ENCODE results near the gene MAP3K5. TPM values are rescaled to one million over a fixed set of nuclear protein-coding genes. Genes with fewer than 3 reads are reported as not detected.

MAP3K5 gene
- total and polyA plus RNA-seq, 9 of the 15 experiments (the other 6 are each of a cell fraction or from before 2014, with no cell fraction given) = 2.2 to 13.0 (median 9.9) TPM

GRCh38 chr6:136677344-136677743 is 114.9 kb downstream of the MAP3K5 start:
- no peaks in the 10 kb centered on the region for H3K79me2 ChIP-seq (ENCODE audit: control insufficient read depth, insufficient read depth, low read length)
- H3K4me3 ChIP-seq = no peak overlapping the region
- H3K9ac ChIP-seq (ENCODE audit: insufficient read depth in 1 of 2, low read depth in 2 of 2, low read length in 2 of 2) = no peak overlapping the region
- no peak overlapping the region for H3K4me2 ChIP-seq (ENCODE audit: insufficient read depth, low read length)
- no peaks in the 10 kb centered on the region for H3K9me3 ChIP-seq (replicated peaks; ENCODE audit: control insufficient read depth, insufficient read depth, low read depth, low read length)
- peaks cover 0 to 9% of the 10 kb centered on the region in 2 experiments; a peak in 3 of 5 replicates for H3K4me1 ChIP-seq (replicated peaks in 1 of 2; ENCODE audit: control insufficient read depth in 2 of 2, insufficient read depth in 2 of 2, low read length in 2 of 2)
- DNase-seq (ENCODE audit: extremely low read depth in 1 of 4, low spot score in 3 of 4) (no peak), ATAC-seq (no peak), FAIRE-seq (no peak)
- BruUV-seq (replicated peaks) = no TSS peak
- no peaks in the 10 kb centered on the region; the same call in 2 of the 3 replicates for H3K36me3 ChIP-seq (ENCODE audit: control insufficient read depth, insufficient read depth, low read length)
- WGBS (ENCODE audit: insufficient coverage, low coverage, missing lambda C conversion rate) = 70% methylated on average over 3 of the region's 4 CpGs
- no peaks in the 10 kb centered on the region for H3K9me1 ChIP-seq (ENCODE audit: control insufficient read depth, insufficient read depth, low read length)
- intact Hi-C loops (cut with micrococcal nuclease) = no loop called here
- CTCF ChIA-PET (ENCODE audit: low intra/inter-chr PET ratio) = interaction anchor here (0.6 kb wide), 1 partner anchor 163 kb away, joined by 6 read pairs; no protein-coding TSS in a partner anchor
- in situ Hi-C loops (cut with MboI) = no loop called here
- TF ChIP-seq TRIM28 (IDR thresholded peaks at IDR 0.05) = no peak
- no peak for TF ChIP-seq ZNF75A (CRISPR knock-in tag; IDR thresholded peaks at IDR 0.05)
- TF ChIP-seq CREM (IDR thresholded peaks at IDR 0.05; ENCODE audit: low read depth) = no peak
- TF ChIP-seq USF1 (CRISPR knock-in tag; IDR thresholded peaks at IDR 0.05) = no peak
- TF ChIP-seq NFE2L1 (tag; IDR thresholded peaks at IDR 0.05; ENCODE audit: borderline replicate concordance, low read depth) = no peak
- no peak for TF ChIP-seq DNMT1 (IDR thresholded peaks at IDR 0.05)
- TF ChIP-seq ZNF316 (IDR thresholded peaks at IDR 0.05) = no peak
- TF ChIP-seq ZBTB11 (CRISPR knock-in tag; IDR thresholded peaks at IDR 0.05) = no peak
- no peak for TF ChIP-seq ZNF707 (CRISPR knock-in tag; conservative IDR thresholded peaks at IDR 0.05)
- no peak for TF ChIP-seq SNIP1 (IDR thresholded peaks at IDR 0.05; ENCODE audit: low read depth)
- H2AFZ ChIP-seq (ENCODE audit: low read depth, low read length) = no peak overlapping the region
- H4K20me1 ChIP-seq (replicated peaks; ENCODE audit: control insufficient read depth, insufficient read depth, low read length) = no peaks in the 10 kb centered on the region
- no peaks in the 10 kb centered on the region for H3K27me3 ChIP-seq (ENCODE audit: control insufficient read depth in 2 of 2, insufficient read depth in 2 of 2, low read length in 2 of 2)
- H3K27ac ChIP-seq (ENCODE audit: extremely low read depth, low read depth, low read length) = no peak overlapping the region
- POLR2A ChIA-PET = interaction anchor here (1.2 to 1.7 kb wide), 3 partner anchors 8 to 115 kb away, joined by 4 to 7 read pairs (median 5); partner anchors contain the start of gene MAP3K5
